GM19193 (cell line): Measurements from ENCODE around the gene ADPRS.

ENCODE experiments used
- POLR2A ChIP-seq: IDR thresholded peaks from 4 replicates; pipeline ENCODE4 v1.6.1; 2011; ENCODE audit not compliant: insufficient read depth, insufficient read length; ENCODE audit errors: extremely low read depth

ADPRS gene

DNA sequence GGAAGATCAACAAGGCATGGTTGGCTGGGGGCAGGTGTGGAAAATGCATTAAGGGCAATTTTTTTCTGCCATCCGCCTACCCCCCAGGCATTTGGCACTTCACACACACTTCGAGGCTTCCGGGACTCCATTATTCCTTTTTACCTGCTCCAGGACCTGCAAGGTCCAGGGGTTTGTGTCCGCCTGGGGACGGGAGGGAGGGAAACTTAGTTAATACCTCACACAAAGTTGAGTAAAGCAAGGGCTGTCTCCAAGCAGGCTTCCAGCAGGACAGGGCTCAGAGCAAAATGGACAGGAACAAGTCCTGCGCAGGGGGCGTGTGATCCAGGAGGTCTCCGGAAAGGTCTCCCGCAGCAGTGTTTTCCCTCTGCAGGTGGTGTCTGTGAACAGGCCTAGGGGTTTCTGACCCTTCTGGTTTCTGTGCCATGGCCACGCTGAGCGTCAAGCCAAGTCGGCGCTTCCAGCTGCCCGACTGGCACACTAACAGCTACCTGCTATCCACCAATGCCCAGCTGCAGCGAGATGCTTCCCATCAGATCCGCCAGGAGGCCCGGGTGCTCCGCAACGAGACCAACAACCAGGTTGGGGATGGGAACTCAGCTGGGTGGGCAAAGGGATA is 4.1 kb upstream of the ADPRS start:
- no peak for TF ChIP-seq POLR2A

DNA sequence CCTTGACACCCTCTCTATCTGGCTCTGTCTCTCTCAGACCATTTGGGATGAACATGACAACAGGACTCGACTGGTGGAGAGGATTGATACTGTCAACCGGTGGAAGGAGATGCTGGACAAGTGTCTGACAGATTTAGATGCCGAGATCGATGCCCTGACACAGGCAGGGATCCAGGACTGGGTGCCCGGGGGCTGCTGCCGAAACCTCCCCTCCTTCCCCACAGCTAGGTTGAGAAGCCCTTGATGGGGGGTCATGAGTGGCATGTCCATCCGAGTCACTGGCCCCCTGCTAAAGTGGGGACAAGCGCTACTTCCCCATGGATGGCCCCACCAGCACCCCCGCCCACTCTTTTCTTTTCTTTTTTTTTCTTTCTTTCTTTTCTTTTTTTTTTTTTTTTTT is 3.6 kb upstream of the ADPRS start:
- no peak for TF ChIP-seq POLR2A

DNA sequence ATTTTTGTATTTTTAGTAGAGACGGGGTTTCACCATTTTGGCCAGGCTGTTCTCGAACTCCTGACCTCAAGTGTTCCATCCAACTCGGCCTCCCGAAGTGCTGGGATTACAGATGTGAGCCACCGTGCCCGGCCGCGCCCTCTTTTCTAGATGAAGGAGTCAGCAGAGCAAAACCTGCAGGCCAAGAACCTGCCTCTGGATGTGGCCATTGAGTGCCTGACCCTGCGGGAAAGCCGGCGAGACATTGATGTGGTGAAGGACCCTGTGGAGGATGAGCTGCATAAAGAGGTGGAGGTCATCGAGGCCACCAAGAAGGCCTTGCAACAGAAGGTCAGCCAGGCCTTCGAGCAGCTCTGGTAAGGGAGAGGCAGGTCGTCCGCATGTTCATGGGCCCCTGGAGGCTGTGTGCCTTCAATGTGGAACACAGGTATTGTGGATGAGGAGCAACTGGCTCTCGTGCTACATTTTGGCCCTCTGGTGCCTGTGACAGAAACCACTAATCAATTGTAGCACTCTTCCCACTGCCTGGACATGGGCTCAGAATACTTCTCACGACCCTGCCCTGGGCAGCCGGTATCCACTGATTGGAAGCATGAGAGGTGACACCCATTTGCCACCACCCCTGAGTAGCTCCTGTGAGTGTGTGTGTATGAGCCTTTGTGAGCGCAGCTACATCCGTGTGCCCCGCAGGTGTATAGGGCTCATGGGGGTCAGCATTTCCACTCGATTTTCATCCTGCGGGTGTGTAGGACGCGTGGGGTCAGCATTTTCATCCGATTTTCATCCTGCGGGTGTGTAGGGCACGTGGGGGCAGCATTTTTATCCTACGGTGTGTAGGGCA is 2.8 kb upstream of the ADPRS start:
- no peak for TF ChIP-seq POLR2A

DNA sequence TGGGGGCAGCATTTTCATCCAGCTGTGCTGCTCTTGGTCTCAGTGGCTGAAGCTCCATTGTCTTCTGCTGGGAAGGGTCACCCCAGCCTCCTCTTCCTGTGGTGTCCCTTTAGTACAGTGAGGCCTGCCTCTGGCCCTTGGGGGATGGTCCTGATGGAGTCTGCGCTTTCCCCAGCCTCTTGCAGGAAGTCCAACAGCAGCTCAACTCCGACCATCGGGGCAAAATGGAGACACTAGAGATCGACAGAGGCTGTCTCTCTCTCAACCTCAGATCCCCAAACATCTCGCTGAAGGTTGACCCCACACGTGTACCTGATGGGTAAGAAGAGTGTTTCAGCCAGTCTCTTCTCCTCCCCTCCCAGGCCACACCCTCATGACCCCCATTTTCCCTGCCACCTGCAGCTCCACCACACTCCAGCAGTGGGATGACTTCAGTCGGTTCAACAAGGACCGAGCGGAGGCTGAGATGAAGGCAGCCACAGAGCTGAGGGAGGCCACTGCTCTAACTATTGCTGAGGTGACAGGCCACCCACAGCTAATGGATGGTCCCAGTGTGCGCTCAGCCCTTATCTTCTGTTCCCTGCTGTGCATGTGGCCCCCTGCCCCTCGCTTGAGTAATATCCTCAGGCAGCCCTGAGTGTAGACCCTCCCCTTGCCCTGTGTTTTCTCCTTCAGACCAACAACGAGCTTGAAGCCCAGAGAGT is 2.0 kb upstream of the ADPRS start:
- no peak for TF ChIP-seq POLR2A

- TF ChIP-seq POLR2A = no peak
These were observed 1.2 kb upstream of the ADPRS start for GRCh38 chr1:36087233-36088123.

- TF ChIP-seq POLR2A = no peak
These were observed 471 bp upstream of the ADPRS start for GRCh38 chr1:36088265-36088576.

DNA sequence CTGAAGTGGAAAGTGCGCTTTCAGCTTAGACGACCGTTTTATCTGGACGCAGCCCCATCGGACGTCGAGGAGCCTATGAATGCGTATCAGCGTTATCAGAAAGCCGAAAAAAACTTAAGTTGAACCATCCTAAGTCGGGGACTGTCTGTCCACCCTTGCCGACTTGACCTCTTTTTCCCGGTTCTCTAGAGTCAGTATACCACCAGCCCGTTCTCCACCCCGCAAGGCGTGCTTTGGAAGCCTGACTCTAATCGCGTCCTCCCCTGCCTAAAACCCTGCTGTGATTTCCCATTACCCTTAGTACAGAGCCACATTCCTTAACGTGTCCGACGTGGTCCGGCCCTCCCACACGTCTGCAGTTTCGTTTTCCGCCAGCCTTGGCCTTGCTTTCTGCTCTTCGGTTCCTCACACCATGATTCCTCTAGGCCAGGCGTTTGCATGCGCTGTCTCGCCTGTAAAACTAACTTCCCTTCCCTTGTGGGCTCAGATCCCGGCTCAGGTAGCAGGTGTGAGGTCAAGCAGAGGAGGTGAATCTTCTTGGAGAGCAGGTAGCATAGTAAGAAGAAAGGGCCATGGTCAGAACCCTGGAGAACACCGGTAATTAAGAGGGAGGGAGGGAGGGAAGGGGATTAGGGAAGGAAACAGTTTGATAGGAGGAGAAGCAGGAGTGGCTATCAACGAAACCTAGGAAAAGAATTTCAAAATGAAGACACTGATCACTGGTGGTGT is 865 bp downstream of the ADPRS start:
- no peak for TF ChIP-seq POLR2A

DNA sequence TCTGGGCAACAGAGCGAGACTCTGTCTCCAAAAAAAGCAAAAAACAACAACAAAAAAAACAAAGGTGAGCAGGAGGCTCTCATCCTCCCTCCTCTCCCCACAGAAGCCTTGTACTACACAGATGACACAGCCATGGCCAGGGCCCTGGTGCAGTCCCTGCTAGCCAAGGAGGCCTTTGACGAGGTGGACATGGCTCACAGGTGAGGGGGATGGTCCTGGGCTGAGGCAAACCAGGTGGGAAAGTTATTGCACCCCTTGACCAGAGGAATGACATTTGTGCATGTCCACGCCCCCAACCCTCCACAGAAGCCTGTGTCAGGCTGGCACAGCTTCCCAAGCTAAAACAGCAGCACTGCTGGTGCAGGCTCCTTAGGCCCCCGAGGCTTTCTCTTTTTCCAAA is 2.4 kb downstream of the ADPRS start:
- no peak for TF ChIP-seq POLR2A

- TF ChIP-seq POLR2A = no peak
These were observed 3.0 kb downstream of the ADPRS start for GRCh38 chr1:36091698-36092097.

DNA sequence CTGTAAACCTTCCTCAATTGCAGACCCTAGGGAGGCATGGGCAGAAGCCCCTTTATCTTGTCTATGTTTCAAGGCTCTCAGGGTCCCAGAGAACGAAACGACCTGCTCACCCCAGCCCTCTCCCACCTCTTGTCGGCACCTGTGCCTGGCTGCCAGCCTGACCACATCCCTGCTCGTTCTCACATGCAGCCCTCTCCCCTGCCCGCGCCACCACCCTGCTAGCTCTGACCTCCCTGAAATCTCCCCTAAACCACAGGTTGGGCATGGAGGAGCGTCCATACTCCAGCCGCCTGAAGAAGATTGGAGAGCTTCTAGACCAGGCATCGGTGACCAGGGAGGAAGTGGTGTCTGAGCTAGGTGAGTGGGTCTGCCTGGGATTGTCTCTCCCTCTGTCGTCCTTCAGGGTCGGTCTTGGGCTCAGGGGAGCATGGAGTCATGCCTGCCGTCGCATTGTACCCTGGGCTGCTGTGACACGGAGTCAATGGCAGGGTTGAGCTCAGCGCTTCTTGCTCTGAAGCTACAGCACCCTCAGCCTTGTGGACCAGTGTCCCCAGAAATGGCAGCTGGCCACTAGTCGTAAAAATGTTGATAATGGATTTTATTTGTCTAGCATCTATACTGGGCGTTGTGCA is 3.6 kb downstream of the ADPRS start:
- TF ChIP-seq POLR2A = no peak

GRCh38 chr1:36092798-36093185 is 4.1 kb downstream of the ADPRS start:
- TF ChIP-seq POLR2A = no peak

DNA sequence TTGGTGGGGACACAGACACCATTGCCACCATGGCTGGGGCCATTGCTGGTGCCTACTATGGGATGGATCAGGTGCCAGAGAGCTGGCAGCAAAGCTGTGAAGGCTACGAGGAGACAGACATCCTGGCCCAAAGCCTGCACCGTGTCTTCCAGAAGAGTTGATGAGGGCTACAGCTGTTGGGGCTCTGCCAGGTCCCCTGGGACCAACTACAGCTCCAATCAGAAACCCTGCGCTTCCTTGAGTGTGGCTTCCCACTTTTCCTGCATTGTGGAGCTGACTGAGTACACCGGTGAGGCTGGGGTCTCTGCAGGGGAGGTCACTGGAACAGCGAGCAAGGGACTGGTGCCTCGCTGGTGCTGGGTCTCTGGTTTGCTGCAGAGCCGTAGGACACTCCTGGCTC is 4.5 kb downstream of the ADPRS start:
- no peak for TF ChIP-seq POLR2A

- no peak for TF ChIP-seq POLR2A
These were observed 5.2 kb downstream of the ADPRS start for GRCh38 chr1:36093929-36094328.

GRCh38 chr1:36094621-36095061 is 5.9 kb downstream of the ADPRS start:
- TF ChIP-seq POLR2A = no peak
